A549 (cell line): ENCODE data around the gene RBM3. TPM values are rescaled to one million over a fixed set of nuclear protein-coding genes. Genes with fewer than 3 reads are reported as not detected.

Experiments used
- ATAC-seq, 2 experiments: fragments of 200-7000 bp in 1 of 2; fragments of >200 bp in 1 of 2; cut with Nextera tagmentation in 1 of 2; cut with Tn5 transposase in 1 of 2; 3 replicates each; pipeline versions ENCODE4 v1.8.0 to v1.9.1; 2018 to 2020; ENCODE audit warnings: mild to moderate bottlenecking in 1 of 2, moderate library complexity in 1 of 2
- CTCF ChIA-PET: fragments of 300-600 bp; sonication (Branson Sonifier 250); formaldehyde crosslinking; extraction: SDS; loops from one replicate; lab custom pipeline; 2021; ENCODE audit warnings: antibody characterized with exemption, inconsistent platforms; lab: Yijun Ruan, JAX
- POLR2A ChIA-PET: fragments of 350-600 bp; formaldehyde crosslinking; extraction: SDS; loops from one replicate; lab custom pipeline; 2021; ENCODE audit warnings: antibody characterized with exemption, inconsistent platforms; lab: Yijun Ruan, JAX
- DNase-seq, 2 experiments: peaks; one replicate each; pipeline versions ENCODE4 v3.0.0 to v3.0.0-alpha.2; 2011 to 2016; ENCODE audit warnings: low read depth in 1 of 2, low spot score in 1 of 2
- FAIRE-seq: peaks from 2 replicates; lab custom pipeline; 2011; peaks lifted over from hg19 to GRCh38; lab: Jason Lieb, UNC
- H3K27ac ChIP-seq, 2 experiments: fragments of >200 bp; sonication (Bioruptor Twin); formaldehyde crosslinking; 3 replicates each; pipeline ENCODE4 v1.5.1; 2016 to 2017
- H3K4me1 ChIP-seq: fragments of >200 bp; sonication (Bioruptor Twin); formaldehyde crosslinking; 3 replicates; pipeline ENCODE4 v1.6.1; 2016
- H3K4me2 ChIP-seq: fragments of >200 bp; sonication (Bioruptor Twin); formaldehyde crosslinking; 3 replicates; pipeline ENCODE4 v1.6.1; 2016
- H3K4me3 ChIP-seq: fragments of >200 bp; sonication (Bioruptor Twin); formaldehyde crosslinking; 3 replicates; pipeline ENCODE4 v1.5.1; 2016
- H3K9me3 ChIP-seq: fragments of >200 bp; sonication (Bioruptor Twin); formaldehyde crosslinking; 3 replicates; pipeline ENCODE4 v1.6.1; 2016
- BHLHE40 ChIP-seq: IDR thresholded peaks from 2 replicates; pipeline ENCODE4 v1.6.1; 2012; ENCODE audit warnings: low read depth, low read length, inconsistent platforms
- CBX2 ChIP-seq: fragments of 200-600 bp; sonication (generic); IDR thresholded peaks from 2 replicates; pipeline ENCODE4 v1.6.1; 2016; ENCODE audit warnings: low read depth, mild to moderate bottlenecking, borderline replicate concordance
- CEBPB ChIP-seq, 2 experiments: fragments of >200 bp in 1 of 2; sonication (Bioruptor Twin) in 1 of 2; formaldehyde crosslinking in 1 of 2; IDR thresholded peaks; 2 replicates each; pipeline ENCODE4 v1.6.1; 2012 to 2016
- CHD4 ChIP-seq: fragments of 200-600 bp; sonication (generic); IDR thresholded peaks from 2 replicates; pipeline ENCODE4 v1.6.1; 2016; ENCODE audit warnings: antibody characterized with exemption, mild to moderate bottlenecking, borderline replicate concordance
- E2F6 ChIP-seq: IDR thresholded peaks from 2 replicates; pipeline ENCODE4 v1.6.1; 2012; ENCODE audit warnings: low read depth, borderline replicate concordance
- ESRRA ChIP-seq: fragments of 150-350 bp; IDR thresholded peaks from 2 replicates; pipeline ENCODE4 v1.6.1; 2014; ENCODE audit warnings: mild to moderate bottlenecking, low read length, borderline replicate concordance
- FOSL2 ChIP-seq, 2 experiments: fragments of 450-650 bp in 1 of 2; fragments of >200 bp in 1 of 2; sonication (Bioruptor Twin) in 1 of 2; formaldehyde crosslinking; IDR thresholded peaks; 2 replicates each; pipeline versions ENCODE4 v1.5.0 to v1.6.1; 2016 to 2020; ENCODE audit warnings: mild to moderate bottlenecking in 1 of 2, moderate library complexity in 1 of 2
- FOXS1 ChIP-seq: fragments of 250-450 bp; sonication (Bioruptor Pico); IDR thresholded peaks from 2 replicates; pipeline ENCODE4 v1.5.0; 2020; ENCODE audit warnings: mild to moderate bottlenecking, moderate library complexity
- HDAC2 ChIP-seq: fragments of 200-600 bp; sonication (generic); IDR thresholded peaks from 2 replicates; pipeline ENCODE4 v1.6.1; 2016
- HES2 ChIP-seq: fragments of >200 bp; sonication (Bioruptor Twin); formaldehyde crosslinking; IDR thresholded peaks from 2 replicates; pipeline ENCODE4 v1.6.1; 2016
- HOXA7 ChIP-seq: fragments of 250-450 bp; sonication (Bioruptor Pico); IDR thresholded peaks from 2 replicates; pipeline ENCODE4 v1.5.0; 2020; ENCODE audit warnings: mild to moderate bottlenecking, moderate library complexity
- HOXB5 ChIP-seq: fragments of 250-450 bp; sonication (Bioruptor Pico); IDR thresholded peaks from 2 replicates; pipeline ENCODE4 v1.5.0; 2020; ENCODE audit warnings: mild to moderate bottlenecking, moderate library complexity
- MAFK ChIP-seq: fragments of 450-650 bp; IDR thresholded peaks from 2 replicates; pipeline ENCODE4 v1.6.1; 2014; ENCODE audit not compliant: partially characterized antibody
- MAZ ChIP-seq: fragments of 150-350 bp; IDR thresholded peaks from 2 replicates; pipeline ENCODE4 v1.6.1; 2014; ENCODE audit warnings: antibody characterized with exemption, low read depth, low read length, borderline replicate concordance
- MYC ChIP-seq: IDR thresholded peaks from 2 replicates; pipeline ENCODE4 v1.6.1; 2012; ENCODE audit warnings: mild to moderate bottlenecking, inconsistent platforms, low read length, improper control_type of control experiment, borderline replicate concordance
- NPAS2 ChIP-seq: fragments of 250-450 bp; sonication (Bioruptor Pico); IDR thresholded peaks from 2 replicates; pipeline ENCODE4 v1.8.0; 2022; ENCODE audit warnings: mild to moderate bottlenecking, moderate library complexity, borderline replicate concordance
- NR3C1 ChIP-seq: fragments of >200 bp; sonication (Bioruptor Twin); formaldehyde crosslinking; IDR thresholded peaks from 3 replicates; pipeline ENCODE4 v1.6.1; 2017
- POLR2A ChIP-seq: IDR thresholded peaks from 2 replicates; pipeline ENCODE4 v1.6.1; 2012; ENCODE audit warnings: mild to moderate bottlenecking, low read length
- RAD21 ChIP-seq, 2 experiments: fragments of >200 bp in 1 of 2; sonication (Bioruptor Twin) in 1 of 2; formaldehyde crosslinking in 1 of 2; IDR thresholded peaks in 1 of 2; conservative IDR thresholded peaks in 1 of 2; 2 replicates in 1 of 2; 3 replicates in 1 of 2; pipeline ENCODE4 v1.6.1; 2012 to 2018; ENCODE audit warnings: inconsistent platforms in 1 of 2
- RCOR1 ChIP-seq: fragments of 150-350 bp; IDR thresholded peaks from 2 replicates; pipeline ENCODE4 v1.6.1; 2014; ENCODE audit warnings: antibody characterized with exemption, low read length, low read depth
- RFX5 ChIP-seq: fragments of 450-650 bp; IDR thresholded peaks from 2 replicates; pipeline ENCODE4 v1.7.1; 2014; ENCODE audit warnings: antibody characterized with exemption, mild to moderate bottlenecking, moderate library complexity
- RNF2 ChIP-seq: fragments of 200-600 bp; sonication (generic); IDR thresholded peaks from 2 replicates; pipeline ENCODE4 v1.6.1; 2016; ENCODE audit warnings: low read depth, mild to moderate bottlenecking, antibody characterized with exemption, moderate library complexity, borderline replicate concordance
- SMC3 ChIP-seq: fragments of >200 bp; sonication (Bioruptor Twin); formaldehyde crosslinking; IDR thresholded peaks from 3 replicates; pipeline ENCODE4 v1.6.1; 2018; ENCODE audit warnings: inconsistent platforms
- WGBS: methylation state at CpG from one replicate; pipeline ENCODE4 v1.1.6; 2017; ENCODE audit errors: missing lambda C conversion rate; 5-methylcytosine and 5-hydroxymethylcytosine counted together
- polyA plus RNA-seq, 4 experiments: library from polyadenylated mRNA; depleted of rRNA in 3 of 4; stranded (reverse); fragments of >200 nt; fragmentation: RNase III in 1 of 4; extraction: RNeasy Plus Mini Kit Qiagen cat#74134 plus additional on column Dnase treatment in 1 of 4; gene quantifications; 2 replicates in 3 of 4; 3 replicates in 1 of 4; pipeline ENCODE4 v1.2.3, GENCODE V29; 2011 to 2017
- TF ChIP-seq, protein P1 (sequence below): fragments of 250-450 bp; sonication (Bioruptor Pico); IDR thresholded peaks from 2 replicates; pipeline ENCODE4 v1.5.0; 2020; ENCODE audit warnings: low read depth, mild to moderate bottlenecking, moderate library complexity

RBM3 gene
- polyA plus RNA-seq, 2 of the 4 experiments (the other 2 are of a cell fraction), result 337 to 353 TPM

GRCh38 chrX:48589482-48590162 lies 15.3 kb downstream of the RBM3 start:
- POLR2A ChIA-PET, result interaction anchor here (1.6 kb wide), 1 partner anchor 11 kb away, joined by 7 read pairs; no protein-coding TSS in a partner anchor
- Histone ChIP-seq H3K4me3 (no peak overlapping the region), H3K9me3 (no peaks in the 10 kb centered on the region), H3K4me2 (no peak overlapping the region), H3K27ac (peak overlapping the region in 1 of 2 experiments; percentile 56; a peak in 1 of 6 replicates), H3K4me1 (peaks cover 12% of the 10 kb centered on the region; the same call in 2 of the 3 replicates)
- CTCF ChIA-PET, result interaction anchor here (1.0 kb wide), 1 partner anchor 357 kb away, joined by 3 read pairs; no protein-coding TSS in a partner anchor
- DNase-seq, result no peak
- WGBS, result 87% methylated on average over 13 of the region's 13 CpGs
- TF ChIP-seq HDAC2 (no peak), NR3C1 (no peak), BHLHE40 (no peak), MAFK (no peak), SMC3 (no peak), NPAS2 (CRISPR knock-in tag) (no peak), MAZ (no peak), RCOR1 (no peak), CHD4 (no peak), FOSL2 (IDR thresholded peaks at IDR 0.05) (no peak), FOSL2 (CRISPR knock-in tag; IDR thresholded peaks at IDR 0.05) (no peak), ESRRA (no peak), POLR2A (no peak), HOXB5 (CRISPR knock-in tag) (no peak), MYC (no peak), HES2 (no peak), FOXS1 (CRISPR knock-in tag) (no peak), RFX5 (no peak)
- TF ChIP-seq, protein P1, sequence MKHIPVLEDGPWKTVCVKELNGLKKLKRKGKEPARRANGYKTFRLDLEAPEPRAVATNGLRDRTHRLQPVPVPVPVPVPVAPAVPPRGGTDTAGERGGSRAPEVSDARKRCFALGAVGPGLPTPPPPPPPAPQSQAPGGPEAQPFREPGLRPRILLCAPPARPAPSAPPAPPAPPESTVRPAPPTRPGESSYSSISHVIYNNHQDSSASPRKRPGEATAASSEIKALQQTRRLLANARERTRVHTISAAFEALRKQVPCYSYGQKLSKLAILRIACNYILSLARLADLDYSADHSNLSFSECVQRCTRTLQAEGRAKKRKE, result no peak
- no peak for ATAC-seq
- peak; percentile 39 for FAIRE-seq

DNA sequence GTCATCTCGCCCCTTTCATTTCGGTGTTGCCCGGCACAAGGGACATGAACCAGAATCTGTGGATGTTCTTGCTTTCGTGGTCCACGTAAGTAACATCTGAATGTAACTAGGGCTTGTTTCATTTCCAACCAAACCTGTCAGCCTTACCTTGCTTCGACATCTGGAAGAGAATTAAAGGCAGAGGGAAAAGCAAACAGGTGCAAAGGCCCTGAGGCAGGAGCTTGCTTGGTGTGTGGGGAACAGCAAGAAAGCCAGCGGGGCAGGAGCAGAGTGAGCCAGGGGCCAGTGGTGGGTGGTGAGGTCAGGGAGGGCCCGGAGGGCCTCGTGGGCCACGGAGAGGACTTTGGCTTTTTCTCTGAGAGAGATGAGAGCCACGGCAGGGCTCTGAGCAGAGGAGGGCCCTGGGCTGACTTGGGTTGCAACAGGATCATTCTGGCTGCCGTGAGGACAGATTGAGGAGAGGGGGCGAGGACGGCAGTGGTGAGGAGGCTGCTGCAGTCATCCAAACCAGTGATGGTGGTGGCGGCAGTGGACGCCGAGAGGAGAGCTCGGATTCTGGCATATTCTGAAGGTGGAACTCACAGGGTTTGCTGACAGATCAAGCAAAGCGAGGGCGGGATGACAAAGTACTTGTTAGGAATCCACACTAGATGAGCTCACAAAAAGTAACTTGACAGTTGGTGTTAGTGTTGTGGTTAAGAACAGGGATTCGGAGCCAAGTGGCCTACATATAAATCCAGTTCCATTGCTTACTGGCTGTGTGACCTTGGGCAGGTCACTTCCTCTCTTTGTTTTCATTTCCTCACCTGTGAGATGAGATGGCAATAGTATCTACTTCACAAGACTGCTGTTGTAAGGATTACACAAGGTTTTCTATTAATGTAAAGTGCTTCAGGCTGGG lies 16.2 kb downstream of the RBM3 start:
- CTCF ChIA-PET, result interaction anchor here (1.0 kb wide), 1 partner anchor 356 kb away, joined by 3 read pairs; no protein-coding TSS in a partner anchor
- FAIRE-seq, result no peak
- no peaks in the 10 kb centered on the region for H3K9me3 ChIP-seq
- POLR2A ChIA-PET, result no interaction called here
- TF ChIP-seq NPAS2 (CRISPR knock-in tag), result no peak
- no peak for TF ChIP-seq RFX5
- no peak for TF ChIP-seq HOXA7 (CRISPR knock-in tag)
- TF ChIP-seq RNF2, result no peak
- TF ChIP-seq RAD21 (conservative IDR thresholded peaks at IDR 0.05 in 1 of 2, IDR thresholded peaks at IDR 0.05 in 1 of 2), result no peak
- TF ChIP-seq CEBPB (IDR thresholded peaks at IDR 0.05), result no peak
- TF ChIP-seq CHD4, result no peak
- TF ChIP-seq CBX2, result no peak
- TF ChIP-seq E2F6, result no peak
- TF ChIP-seq, all 56 proteins: peak for 0
- no peak overlapping the region for H3K4me3 ChIP-seq
- peaks cover 12% of the 10 kb centered on the region; the same call in 2 of the 3 replicates for H3K4me1 ChIP-seq
- peak overlapping the region in 1 of 2 experiments; percentile 56; a peak in 1 of 6 replicates for H3K27ac ChIP-seq
- DNase-seq (no peak), ATAC-seq (no peak; a peak in 2 of 6 replicates)
- H3K4me2 ChIP-seq, result peak overlapping the region; percentile 43; the same call in 1 of the 3 replicates
- WGBS, result 85% methylated on average over 21 of the region's 21 CpGs
